Measurements from ENCODE around the gene MS4A2.
"Not testable (repeated sequence)": the region's sequence is repeated elsewhere in the genome, so short reads cannot be mapped to it uniquely, and the experiment has no call there.

MS4A2 gene

DNA sequence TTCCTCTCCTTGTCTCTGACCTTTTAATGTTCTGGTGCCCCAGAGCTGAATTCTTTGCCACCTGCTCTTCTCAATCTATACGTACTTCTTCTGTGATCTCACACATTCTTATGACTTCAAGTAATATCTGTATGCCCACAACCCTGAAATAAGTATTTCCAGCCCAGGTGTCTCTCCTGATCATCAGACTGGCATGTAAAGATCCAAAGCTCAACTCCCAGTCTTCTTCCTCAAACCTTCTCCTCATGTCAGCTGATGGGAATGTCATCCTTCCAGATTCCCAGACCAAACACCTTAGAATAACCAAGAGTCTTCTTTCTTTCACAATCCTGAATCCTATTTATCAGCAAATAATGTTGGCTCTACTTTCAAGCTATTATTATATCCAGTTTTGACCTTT, 22.7 kb upstream of the MS4A2 start:
- H3K4me3 ChIP-seq (ENCODE audit: low read depth, low read length) = no peak overlapping the region
- no peak for TF ChIP-seq CTCF (IDR thresholded peaks at IDR 0.05; ENCODE audit: borderline replicate concordance, insufficient read depth, low read depth, low read length)

DNA sequence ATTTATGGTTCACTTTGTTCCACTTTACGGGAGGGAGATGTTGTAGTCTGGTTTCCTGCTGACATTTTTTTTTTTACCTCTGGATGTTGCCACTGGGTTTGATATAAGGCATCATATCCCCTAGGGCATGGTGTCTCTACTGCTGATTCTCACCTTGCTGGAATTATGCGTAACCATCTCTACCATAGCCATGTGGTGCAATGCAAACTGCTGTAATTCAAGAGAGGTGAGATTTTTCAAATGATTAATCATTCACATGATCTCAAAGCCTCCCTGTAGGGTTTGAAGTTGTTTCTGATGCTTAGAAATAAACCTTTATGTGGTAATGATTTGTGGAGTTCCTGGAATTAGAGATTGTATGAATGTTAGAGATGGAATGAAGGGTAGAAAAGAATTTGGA, 19.0 kb upstream of the MS4A2 start:
- TF ChIP-seq CTCF (IDR thresholded peaks at IDR 0.05; ENCODE audit: borderline replicate concordance, insufficient read depth, low read depth, low read length) = no peak
- no peak overlapping the region for H3K4me3 ChIP-seq (ENCODE audit: low read depth, low read length)

GRCh38 chr11:60071644-60072043, 16.8 kb upstream of the MS4A2 start:
- not testable (repeated sequence) for H3K4me3 ChIP-seq (ENCODE audit: low read depth, low read length)

GRCh38 chr11:60077216-60077817, 11.1 kb upstream of the MS4A2 start:
- no peak for TF ChIP-seq CTCF (IDR thresholded peaks at IDR 0.05; ENCODE audit: borderline replicate concordance, insufficient read depth, low read depth, low read length)
- H3K4me3 ChIP-seq (ENCODE audit: low read depth, low read length) = no peak overlapping the region

- no peak overlapping the region for H3K4me3 ChIP-seq (ENCODE audit: low read depth, low read length)
- TF ChIP-seq CTCF (IDR thresholded peaks at IDR 0.05; ENCODE audit: borderline replicate concordance, insufficient read depth, low read depth, low read length) = no peak
These were observed 10.5 kb upstream of the MS4A2 start for GRCh38 chr11:60077981-60078380.

DNA sequence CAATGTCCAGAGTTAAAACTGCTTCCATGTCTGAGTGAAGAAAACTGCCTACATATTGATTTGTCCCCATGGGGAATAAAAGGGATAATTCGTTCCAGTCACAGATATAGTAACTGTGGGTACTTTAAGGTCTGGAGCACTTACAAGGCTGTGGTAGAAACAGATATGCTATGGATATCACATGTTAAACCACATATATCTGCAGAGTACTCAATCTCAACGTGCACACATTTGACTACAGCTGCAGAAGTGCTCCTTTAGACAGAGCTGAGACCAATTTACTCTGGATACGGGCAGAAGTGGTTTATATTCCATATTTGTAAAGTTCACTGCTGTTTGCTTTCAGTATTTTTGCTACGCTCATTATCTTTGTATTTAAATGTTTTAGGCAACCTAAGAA, 9.7 kb upstream of the MS4A2 start:
- no peak overlapping the region for H3K4me3 ChIP-seq (ENCODE audit: low read depth, low read length)
- TF ChIP-seq CTCF (IDR thresholded peaks at IDR 0.05; ENCODE audit: borderline replicate concordance, insufficient read depth, low read depth, low read length) = no peak

DNA sequence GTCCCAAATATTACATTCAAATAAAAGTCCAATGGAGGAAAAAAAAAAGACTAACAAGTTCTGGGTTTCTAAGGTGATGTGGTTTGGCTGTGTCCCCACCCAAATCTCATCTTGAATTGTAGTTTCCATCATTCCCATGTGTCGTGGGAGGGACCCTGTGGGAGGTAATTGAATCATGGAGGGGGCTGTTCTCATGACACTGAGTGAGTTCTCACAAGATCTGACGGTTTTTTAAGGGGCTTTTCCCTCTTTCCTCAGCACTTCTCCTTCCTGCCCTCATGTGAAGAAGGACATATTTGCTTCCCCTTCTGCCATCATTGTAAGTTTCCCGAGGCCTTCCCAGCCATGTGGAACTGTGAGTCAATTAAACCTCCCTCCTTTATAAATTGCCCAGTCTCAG, 7.9 kb upstream of the MS4A2 start:
- no peak overlapping the region for H3K4me3 ChIP-seq (ENCODE audit: low read depth, low read length)
- TF ChIP-seq CTCF (IDR thresholded peaks at IDR 0.05; ENCODE audit: borderline replicate concordance, insufficient read depth, low read depth, low read length) = no peak
